ENCODE measurements around the gene CR1L.

The CR1L gene

GRCh38 chr1:207754974-207755700, 110.2 kb downstream of the CR1L start:
- no peak for TF ChIP-seq GATA3 (IDR thresholded peaks at IDR 0.05; ENCODE audit: low read depth, low read length)
- no peak for TF ChIP-seq GATA2 (IDR thresholded peaks at IDR 0.05; ENCODE audit: low read depth, low read length)

GRCh38 chr1:207755846-207756693, 111.1 kb downstream of the CR1L start:
- TF ChIP-seq GATA2 (IDR thresholded peaks at IDR 0.05; ENCODE audit: low read depth, low read length) = no peak
- no peak for TF ChIP-seq GATA3 (IDR thresholded peaks at IDR 0.05; ENCODE audit: low read depth, low read length)

- TF ChIP-seq GATA2 (IDR thresholded peaks at IDR 0.05; ENCODE audit: low read depth, low read length) (no peak), GATA3 (IDR thresholded peaks at IDR 0.05; ENCODE audit: low read depth, low read length) (no peak)
Observed at GRCh38 chr1:207762622-207763021, 117.7 kb downstream of the CR1L start.

GRCh38 chr1:207763091-207763490, 118.2 kb downstream of the CR1L start:
- TF ChIP-seq GATA2 (IDR thresholded peaks at IDR 0.05; ENCODE audit: low read depth, low read length) (no peak), GATA3 (IDR thresholded peaks at IDR 0.05; ENCODE audit: low read depth, low read length) (no peak)

- TF ChIP-seq GATA2 (IDR thresholded peaks at IDR 0.05; ENCODE audit: low read depth, low read length) (no peak), GATA3 (IDR thresholded peaks at IDR 0.05; ENCODE audit: low read depth, low read length) (no peak)
Observed at GRCh38 chr1:207763972-207764371, 119.0 kb downstream of the CR1L start.

GRCh38 chr1:207766569-207766968, 121.6 kb downstream of the CR1L start:
- TF ChIP-seq GATA2 (IDR thresholded peaks at IDR 0.05; ENCODE audit: low read depth, low read length) (no peak), GATA3 (IDR thresholded peaks at IDR 0.05; ENCODE audit: low read depth, low read length) (no peak)

All from SH-SY5Y (cell line).